ENCODE results near the gene PPDPF. TPM values are rescaled to one million over a fixed set of nuclear protein-coding genes. Genes with fewer than 3 reads are reported as not detected.

The PPDPF gene
- total RNA-seq, 4 donors from 2014 or later: 151 to 352 (median 299) TPM

DNA sequence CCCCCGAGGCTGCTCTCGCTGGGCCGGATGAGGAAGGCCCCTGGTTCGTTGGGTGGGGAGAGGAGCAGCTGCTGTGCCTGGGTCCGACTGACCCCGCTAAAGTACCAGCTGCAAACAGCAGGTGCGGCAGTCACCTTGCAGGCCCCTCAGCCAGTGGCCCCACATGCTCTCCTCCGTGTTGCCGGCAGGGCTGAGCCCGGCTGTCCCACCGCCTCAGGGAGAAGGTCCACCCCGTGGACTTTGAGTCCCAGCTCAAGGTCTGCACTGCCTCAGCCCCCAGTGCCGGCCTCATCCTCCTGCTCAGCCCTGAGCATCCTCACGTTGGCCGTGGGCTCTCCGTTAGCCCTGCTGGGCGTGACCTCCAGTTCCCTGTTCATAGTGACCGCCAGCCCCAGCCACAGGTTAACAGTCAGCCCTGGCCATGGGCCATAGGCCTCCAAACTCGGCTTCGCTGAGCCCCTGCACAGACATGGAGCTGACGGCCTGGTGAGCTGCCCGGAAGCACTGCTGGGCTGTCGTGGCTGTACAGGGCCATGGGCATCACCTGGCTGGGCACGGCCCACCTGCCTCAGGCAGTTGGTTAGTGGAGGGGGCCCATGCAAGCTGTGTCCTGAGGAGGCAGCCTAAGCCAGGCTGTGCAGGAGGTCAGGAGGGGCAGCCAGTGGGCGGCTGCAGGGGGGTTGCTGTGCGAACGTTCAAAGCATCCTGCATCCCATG, 23.8 kb downstream of the PPDPF start:
- no peak overlapping the region for H3K4me3 ChIP-seq
- 48% methylated on average over 5 of the region's 27 CpGs for whole genome bisulfite sequencing
- H3K27ac ChIP-seq: no peak overlapping the region
- no peak for DNase-seq (ENCODE audit: low spot score in 2 of 2)
- H3K9me3 ChIP-seq: no peaks in the 10 kb centered on the region
- no peak for TF ChIP-seq EP300 (IDR thresholded peaks at IDR 0.05)
- no peak for TF ChIP-seq POLR2AphosphoS5 (IDR thresholded peaks at IDR 0.05)
- no peak for TF ChIP-seq POLR2A (IDR thresholded peaks at IDR 0.05)
- TF ChIP-seq, protein P1, sequence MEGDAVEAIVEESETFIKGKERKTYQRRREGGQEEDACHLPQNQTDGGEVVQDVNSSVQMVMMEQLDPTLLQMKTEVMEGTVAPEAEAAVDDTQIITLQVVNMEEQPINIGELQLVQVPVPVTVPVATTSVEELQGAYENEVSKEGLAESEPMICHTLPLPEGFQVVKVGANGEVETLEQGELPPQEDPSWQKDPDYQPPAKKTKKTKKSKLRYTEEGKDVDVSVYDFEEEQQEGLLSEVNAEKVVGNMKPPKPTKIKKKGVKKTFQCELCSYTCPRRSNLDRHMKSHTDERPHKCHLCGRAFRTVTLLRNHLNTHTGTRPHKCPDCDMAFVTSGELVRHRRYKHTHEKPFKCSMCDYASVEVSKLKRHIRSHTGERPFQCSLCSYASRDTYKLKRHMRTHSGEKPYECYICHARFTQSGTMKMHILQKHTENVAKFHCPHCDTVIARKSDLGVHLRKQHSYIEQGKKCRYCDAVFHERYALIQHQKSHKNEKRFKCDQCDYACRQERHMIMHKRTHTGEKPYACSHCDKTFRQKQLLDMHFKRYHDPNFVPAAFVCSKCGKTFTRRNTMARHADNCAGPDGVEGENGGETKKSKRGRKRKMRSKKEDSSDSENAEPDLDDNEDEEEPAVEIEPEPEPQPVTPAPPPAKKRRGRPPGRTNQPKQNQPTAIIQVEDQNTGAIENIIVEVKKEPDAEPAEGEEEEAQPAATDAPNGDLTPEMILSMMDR (IDR thresholded peaks at IDR 0.05): no peak
- H3K27me3 ChIP-seq: peaks cover 33% of the 10 kb centered on the region
- H3K36me3 ChIP-seq: no peaks in the 10 kb centered on the region
- H3K4me1 ChIP-seq: peaks cover 45% of the 10 kb centered on the region

DNA sequence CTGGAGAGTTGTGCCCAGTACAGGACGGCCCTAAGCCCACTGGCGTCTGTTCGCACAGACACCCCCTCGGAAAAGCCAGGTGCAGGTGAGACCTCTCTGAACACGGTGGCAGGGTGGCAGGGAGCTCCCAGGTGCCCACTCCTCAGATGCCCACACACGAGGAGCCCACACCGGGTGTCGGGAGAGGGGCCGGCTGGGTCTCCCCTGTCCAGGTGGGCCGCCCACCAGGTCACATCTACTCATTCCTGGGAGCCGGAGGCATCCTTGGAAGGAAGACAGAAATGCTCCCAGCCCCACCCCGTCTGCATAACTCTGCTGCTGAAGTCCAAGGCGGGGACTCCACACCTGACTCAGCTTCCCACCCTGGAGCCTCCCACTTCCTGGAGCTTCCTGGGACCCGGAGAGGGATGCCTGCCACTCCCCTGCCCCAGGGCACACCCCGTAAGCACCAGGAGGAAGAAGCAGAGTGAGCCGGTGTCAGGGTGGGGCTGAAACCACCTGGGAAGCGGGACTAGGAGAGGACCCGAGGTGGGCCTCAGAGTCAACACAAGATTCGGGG, 24.5 kb downstream of the PPDPF start:
- H3K9me3 ChIP-seq: no peaks in the 10 kb centered on the region
- no peak overlapping the region for H3K4me3 ChIP-seq
- H3K4me1 ChIP-seq: peaks cover 40% of the 10 kb centered on the region
- H3K27ac ChIP-seq: no peak overlapping the region
- DNase-seq (ENCODE audit: low spot score in 2 of 2): no peak
- WGBS: 45% methylated on average over 4 of the region's 19 CpGs
- TF ChIP-seq EP300 (IDR thresholded peaks at IDR 0.05): no peak
- TF ChIP-seq, protein P1 (IDR thresholded peaks at IDR 0.05): no peak
- no peak for TF ChIP-seq POLR2AphosphoS5 (IDR thresholded peaks at IDR 0.05)
- no peak for TF ChIP-seq POLR2A (IDR thresholded peaks at IDR 0.05)
- H3K27me3 ChIP-seq: peaks cover 39% of the 10 kb centered on the region
- no peaks in the 10 kb centered on the region for H3K36me3 ChIP-seq

DNA sequence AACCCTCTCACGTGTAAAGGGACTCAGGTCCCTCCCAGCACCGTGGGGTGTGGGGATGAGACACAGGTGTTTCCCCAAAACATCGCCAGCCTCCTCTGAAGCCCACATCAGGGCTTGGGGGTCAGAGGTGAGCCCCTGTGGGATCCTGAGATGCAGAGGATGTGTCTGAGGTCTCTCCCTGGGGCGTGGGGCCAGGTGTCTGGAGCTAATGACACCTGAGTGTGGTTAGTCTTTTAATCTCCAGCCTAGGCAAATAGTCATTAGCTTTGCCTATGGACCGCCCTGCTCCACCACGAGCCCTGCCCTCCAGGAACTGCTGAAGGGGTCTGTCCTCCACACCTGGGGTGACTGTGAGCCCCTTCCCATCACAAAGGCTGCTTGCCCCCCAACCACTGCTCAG, 25.2 kb downstream of the PPDPF start:
- Histone ChIP-seq H3K36me3 (no peaks in the 10 kb centered on the region), H3K27ac (no peak overlapping the region), H3K27me3 (peaks cover 41% of the 10 kb centered on the region), H3K4me1 (peaks cover 32% of the 10 kb centered on the region), H3K9me3 (no peaks in the 10 kb centered on the region), H3K4me3 (no peak overlapping the region)
- 34% methylated on average over 3 of the region's 6 CpGs for WGBS
- TF ChIP-seq EP300 (IDR thresholded peaks at IDR 0.05) (no peak), POLR2A (IDR thresholded peaks at IDR 0.05) (no peak), POLR2AphosphoS5 (IDR thresholded peaks at IDR 0.05) (no peak)
- TF ChIP-seq, protein P1 (IDR thresholded peaks at IDR 0.05): no peak
- no peak for DNase-seq (ENCODE audit: low spot score in 2 of 2)

DNA sequence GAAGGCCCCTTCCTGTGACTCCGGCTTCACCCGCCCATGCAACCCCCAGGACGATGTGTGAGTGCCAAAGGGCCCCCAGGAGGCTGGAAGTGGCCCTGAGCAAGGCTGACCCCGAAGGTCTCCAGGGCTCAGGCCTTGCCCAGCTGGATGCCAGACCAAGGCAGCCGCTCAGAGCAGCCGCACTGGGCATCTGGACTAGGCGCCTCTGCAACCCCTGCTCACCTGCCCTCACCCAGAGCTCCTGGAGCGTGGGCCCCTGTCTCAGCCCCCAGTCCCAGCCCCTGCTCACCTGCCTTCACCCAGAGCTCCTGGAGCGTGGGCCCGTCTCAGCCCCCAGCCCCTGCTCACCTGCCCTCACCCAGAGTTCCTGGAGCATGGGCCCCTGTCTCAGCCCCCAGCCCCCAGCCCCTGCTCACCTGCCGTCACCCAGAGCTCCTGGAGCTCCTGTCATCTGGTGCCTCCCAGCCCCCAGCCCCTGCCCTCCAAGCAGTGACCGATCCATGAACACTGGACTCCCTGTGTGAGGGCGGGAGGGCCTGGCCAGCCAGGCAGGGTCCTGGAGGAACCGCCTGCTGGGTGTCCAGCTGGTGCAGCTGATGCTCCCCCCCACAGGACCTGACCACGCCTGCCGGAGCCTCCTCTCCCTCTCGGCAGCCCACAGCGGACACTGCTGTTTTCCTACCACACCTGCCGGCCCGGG, 25.8 kb downstream of the PPDPF start:
- no peak overlapping the region for H3K27ac ChIP-seq
- TF ChIP-seq, protein P1 (IDR thresholded peaks at IDR 0.05): no peak
- TF ChIP-seq POLR2A (IDR thresholded peaks at IDR 0.05): no peak
- TF ChIP-seq EP300 (IDR thresholded peaks at IDR 0.05): no peak
- no peak for TF ChIP-seq POLR2AphosphoS5 (IDR thresholded peaks at IDR 0.05)
- WGBS: 81% methylated on average over 10 of the region's 20 CpGs
- H3K9me3 ChIP-seq: no peaks in the 10 kb centered on the region
- H3K36me3 ChIP-seq: no peaks in the 10 kb centered on the region
- H3K4me3 ChIP-seq: no peak overlapping the region
- DNase-seq (ENCODE audit: low spot score in 2 of 2): no peak
- peaks cover 27% of the 10 kb centered on the region for H3K4me1 ChIP-seq
- peaks cover 41% of the 10 kb centered on the region for H3K27me3 ChIP-seq

Data from suprapubic skin (tissue), 4 donors.